ENCODE results near the gene KRT7.

Gene KRT7

DNA sequence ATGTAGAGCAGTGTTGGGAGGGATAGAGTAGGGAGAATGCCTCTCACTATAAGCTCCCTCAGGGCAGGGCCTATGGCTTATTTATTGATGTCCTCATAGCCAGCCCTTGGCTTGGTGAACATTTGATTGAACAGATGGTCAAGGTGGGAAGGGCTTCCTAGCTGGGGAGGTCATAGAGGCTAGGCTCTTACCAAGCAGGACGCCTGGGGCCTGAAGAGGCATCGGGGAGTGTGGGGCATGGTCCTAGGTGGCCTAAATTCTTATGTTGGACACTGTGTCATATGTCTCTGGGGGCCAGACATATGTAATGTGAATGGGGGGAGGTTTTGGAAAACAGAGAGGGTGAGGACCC is 23.5 kb downstream of the KRT7 start:
- TF ChIP-seq REST (IDR thresholded peaks at IDR 0.05; ENCODE audit: insufficient read depth in 1 of 2, low read depth in 2 of 2, low read length in 2 of 2) (no peak), FOXP2 (optimal IDR thresholded peaks at IDR 0.05; ENCODE audit: borderline replicate concordance, extremely low read depth, extremely low read length, insufficient read depth) (no peak), POLR2AphosphoS5 (IDR thresholded peaks at IDR 0.05; ENCODE audit: low read depth, low read length) (no peak), SIN3A (IDR thresholded peaks at IDR 0.05; ENCODE audit: borderline replicate concordance, insufficient read depth, low read length) (no peak), TAF1 (IDR thresholded peaks at IDR 0.05; ENCODE audit: borderline replicate concordance, insufficient read depth, low read length) (no peak)

DNA sequence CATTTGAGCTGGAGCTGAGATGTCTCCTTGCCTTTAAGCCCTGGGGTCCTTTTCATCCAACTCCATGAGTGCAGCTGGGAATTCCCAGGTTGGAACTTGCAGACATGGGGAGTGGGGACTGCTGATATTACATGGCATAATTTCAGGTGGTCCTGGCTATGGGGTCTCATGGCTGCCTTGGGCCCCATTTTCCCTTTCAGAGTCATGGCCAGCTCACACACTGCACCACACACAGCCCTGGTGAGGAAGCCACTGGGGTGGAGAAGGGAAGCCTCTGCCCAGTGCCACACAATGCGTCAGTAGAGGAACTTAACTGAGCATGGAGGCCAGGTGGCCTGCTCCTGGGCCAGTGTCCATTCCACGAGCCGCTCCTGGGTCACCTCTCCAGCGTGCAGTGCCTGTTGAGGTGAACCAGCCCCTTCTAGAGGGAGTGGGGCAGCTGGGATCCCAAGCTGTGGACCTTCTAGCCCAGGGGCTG is 24.1 kb downstream of the KRT7 start:
- TF ChIP-seq POLR2AphosphoS5 (IDR thresholded peaks at IDR 0.05; ENCODE audit: low read depth, low read length) (no peak), FOXP2 (optimal IDR thresholded peaks at IDR 0.05; ENCODE audit: borderline replicate concordance, extremely low read depth, extremely low read length, insufficient read depth) (no peak), REST (IDR thresholded peaks at IDR 0.05; ENCODE audit: insufficient read depth in 1 of 2, low read depth in 2 of 2, low read length in 2 of 2) (no peak), TAF1 (IDR thresholded peaks at IDR 0.05; ENCODE audit: borderline replicate concordance, insufficient read depth, low read length) (no peak), SIN3A (IDR thresholded peaks at IDR 0.05; ENCODE audit: borderline replicate concordance, insufficient read depth, low read length) (no peak)

- no peak for TF ChIP-seq REST (IDR thresholded peaks at IDR 0.05; ENCODE audit: insufficient read depth in 1 of 2, low read depth in 2 of 2, low read length in 2 of 2)
- TF ChIP-seq TAF1 (IDR thresholded peaks at IDR 0.05; ENCODE audit: borderline replicate concordance, insufficient read depth, low read length): no peak
- TF ChIP-seq FOXP2 (optimal IDR thresholded peaks at IDR 0.05; ENCODE audit: borderline replicate concordance, extremely low read depth, extremely low read length, insufficient read depth): no peak
- TF ChIP-seq SIN3A (IDR thresholded peaks at IDR 0.05; ENCODE audit: borderline replicate concordance, insufficient read depth, low read length): no peak
- TF ChIP-seq POLR2AphosphoS5 (IDR thresholded peaks at IDR 0.05; ENCODE audit: low read depth, low read length): no peak
Observed at GRCh38 chr12:52258335-52258901, 25.4 kb downstream of the KRT7 start.

- no peak for TF ChIP-seq POLR2AphosphoS5 (IDR thresholded peaks at IDR 0.05; ENCODE audit: low read depth, low read length)
- TF ChIP-seq FOXP2 (optimal IDR thresholded peaks at IDR 0.05; ENCODE audit: borderline replicate concordance, extremely low read depth, extremely low read length, insufficient read depth): no peak
- TF ChIP-seq SIN3A (IDR thresholded peaks at IDR 0.05; ENCODE audit: borderline replicate concordance, insufficient read depth, low read length): no peak
- TF ChIP-seq REST (IDR thresholded peaks at IDR 0.05; ENCODE audit: insufficient read depth in 1 of 2, low read depth in 2 of 2, low read length in 2 of 2): no peak
- no peak for TF ChIP-seq TAF1 (IDR thresholded peaks at IDR 0.05; ENCODE audit: borderline replicate concordance, insufficient read depth, low read length)
Observed at GRCh38 chr12:52259657-52260243, 26.7 kb downstream of the KRT7 start.
